ENCODE results near the gene LRRC56.
A peak's percentile ranks its signal among the peaks of the same experiment; 100 is the strongest.
"Not testable (repeated sequence)": the region's sequence is repeated elsewhere in the genome, so short reads cannot be mapped to it uniquely, and the experiment has no call there.

LRRC56 gene

GRCh38 chr11:501001-501682, 36.2 kb upstream of the LRRC56 start:
- no peak for DNase-seq (ENCODE audit: low spot score)

GRCh38 chr11:501683-502287, 35.5 kb upstream of the LRRC56 start:
- DNase-seq (ENCODE audit: low spot score), result no peak

GRCh38 chr11:502288-503178, 34.8 kb upstream of the LRRC56 start:
- no peak for DNase-seq (ENCODE audit: low spot score)

- no peak for DNase-seq (ENCODE audit: low spot score)
Measured at GRCh38 chr11:503179-503981, 33.9 kb upstream of the LRRC56 start.

GRCh38 chr11:504053-504993, 33.0 kb upstream of the LRRC56 start:
- no peak for DNase-seq (ENCODE audit: low spot score)

- DNase-seq (ENCODE audit: low spot score), result no peak
Measured at GRCh38 chr11:504994-505344, 32.4 kb upstream of the LRRC56 start.

GRCh38 chr11:506238-506994, 30.9 kb upstream of the LRRC56 start:
- DNase-seq (ENCODE audit: low spot score), result peak; percentile 98

- DNase-seq (ENCODE audit: low spot score), result peak; percentile 99
Measured at GRCh38 chr11:506995-507726, 30.2 kb upstream of the LRRC56 start, which contains the start of gene RNH1. RNH1 (minus strand) TSS chr11:507242; CDS start chr11:502162, 5,080 bp downstream.

- DNase-seq (ENCODE audit: low spot score), result no peak
Measured at GRCh38 chr11:507727-508515, 29.4 kb upstream of the LRRC56 start.

- no peak for DNase-seq (ENCODE audit: low spot score)
Measured at GRCh38 chr11:508956-509355, 28.4 kb upstream of the LRRC56 start.

- no peak for DNase-seq (ENCODE audit: low spot score)
Measured at GRCh38 chr11:512761-513595, 24.3 kb upstream of the LRRC56 start.

- DNase-seq (ENCODE audit: low spot score), result no peak
Measured at GRCh38 chr11:514606-515005, 22.7 kb upstream of the LRRC56 start.

GRCh38 chr11:515131-515530, 22.2 kb upstream of the LRRC56 start:
- no peak for DNase-seq (ENCODE audit: low spot score)

GRCh38 chr11:516400-516799, 20.9 kb upstream of the LRRC56 start:
- no peak for DNase-seq (ENCODE audit: low spot score)

- not testable (repeated sequence) for DNase-seq (ENCODE audit: low spot score)
Measured at GRCh38 chr11:516918-517685, 20.2 kb upstream of the LRRC56 start.

GRCh38 chr11:518463-519202, 18.7 kb upstream of the LRRC56 start:
- DNase-seq (ENCODE audit: low spot score), result peak; percentile 95
